Right lobe of liver (tissue), 6 donors: ENCODE results near the gene TRIM41. TPM values are rescaled to one million over a fixed set of nuclear protein-coding genes. Genes with fewer than 3 reads are reported as not detected.

Source experiments
- ATAC-seq, 4 donors: fragments of 200-7000 bp; cut with Tn5 transposase; one replicate each; pipeline ENCODE4 v1.9.1; 2020; ENCODE audit warnings: mild to moderate bottlenecking in 4 of 4, moderate library complexity in 4 of 4
- DNase-seq, 3 donors: peaks; one replicate each; pipeline ENCODE4 v3.0.0-alpha.2; 2020
- H3K27ac ChIP-seq, 3 donors: fragments of 200-600 bp; one replicate each; pipeline ENCODE4 v1.8.0; 2022
- H3K27me3 ChIP-seq, 2 donors: fragments of 200-600 bp; one replicate each; pipeline ENCODE4 v1.8.0; 2022
- H3K36me3 ChIP-seq, 4 donors: fragments of 200-600 bp; sonication (generic) in 1 of 4; one replicate each; pipeline versions ENCODE4 v1.5.1 to v1.8.0; 2017 to 2022; ENCODE audit warnings: control low read depth in 1 of 4
- H3K4me1 ChIP-seq, 4 donors: fragments of 200-600 bp; sonication (generic) in 1 of 4; one replicate each; pipeline versions ENCODE4 v1.5.1 to v1.8.0; 2017 to 2022; ENCODE audit warnings: control low read depth in 1 of 4
- H3K4me3 ChIP-seq, 3 donors: fragments of 200-600 bp; one replicate each; pipeline ENCODE4 v1.8.0; 2022
- H3K9me3 ChIP-seq, 4 donors: fragments of 200-600 bp; sonication (generic) in 1 of 4; one replicate each; pipeline versions ENCODE4 v1.5.1 to v1.8.0; 2017 to 2022; ENCODE audit warnings: control low read depth in 1 of 4
- POLR2A ChIP-seq: fragments of 450-650 bp; IDR thresholded peaks from one replicate; pipeline ENCODE4 v1.6.1; 2017; ENCODE audit warnings: antibody characterized with exemption, mild to moderate bottlenecking
- WGBS: methylation state at CpG from one replicate; pipeline ENCODE4 v1.1.6; 2018; ENCODE audit warnings: low coverage, low lambda C conversion rate; ENCODE audit not compliant: insufficient coverage; ENCODE audit errors: missing lambda C conversion rate; 5-methylcytosine and 5-hydroxymethylcytosine counted together
- intact Hi-C, 2 donors: fragments of 100-400 bp; cut with DNase I; formaldehyde crosslinking; loops; one replicate each; pipeline versions ENCODE4 v1.11.2 to v1.14.1; 2022
- total RNA-seq, 6 experiments: library from RNA; depleted of rRNA in 2 of 6; stranded (reverse); fragments of >200 nt in 2 of 6; fragmentation: NEBNext Ultra II Directional in 3 of 6; extraction: Animal tissue kit (Norgen Biotek cat#: 25700) in 3 of 6; gene quantifications; one replicate each; pipeline versions ENCODE4 v1.1.0 to v1.2.4, GENCODE V29; 2016 to 2023
- TF ChIP-seq, protein P1 (sequence below), 4 donors: fragments of 200-600 bp in 3 of 4; fragments of 450-650 bp in 1 of 4; IDR thresholded peaks; one replicate each; pipeline versions ENCODE4 v1.5.1 to v1.8.0; 2016 to 2022; ENCODE audit warnings: antibody characterized with exemption in 4 of 4, mild to moderate bottlenecking in 2 of 4
- donor health status: DM: no; HTN: yes; CAD: no.
- donor health status: DM: no; HTN: no; CAD: no.
- donor health status: DM: no; HTN: no; CAD: no.
- donor health status: DM: no; HTN: yes; CAD: no.
- donor health status: DM: no; HTN: yes; CAD: no.

The TRIM41 gene
- total RNA-seq, 6 experiments from 2014 or later: 7.3 to 20.6 (median 15.9) TPM

DNA sequence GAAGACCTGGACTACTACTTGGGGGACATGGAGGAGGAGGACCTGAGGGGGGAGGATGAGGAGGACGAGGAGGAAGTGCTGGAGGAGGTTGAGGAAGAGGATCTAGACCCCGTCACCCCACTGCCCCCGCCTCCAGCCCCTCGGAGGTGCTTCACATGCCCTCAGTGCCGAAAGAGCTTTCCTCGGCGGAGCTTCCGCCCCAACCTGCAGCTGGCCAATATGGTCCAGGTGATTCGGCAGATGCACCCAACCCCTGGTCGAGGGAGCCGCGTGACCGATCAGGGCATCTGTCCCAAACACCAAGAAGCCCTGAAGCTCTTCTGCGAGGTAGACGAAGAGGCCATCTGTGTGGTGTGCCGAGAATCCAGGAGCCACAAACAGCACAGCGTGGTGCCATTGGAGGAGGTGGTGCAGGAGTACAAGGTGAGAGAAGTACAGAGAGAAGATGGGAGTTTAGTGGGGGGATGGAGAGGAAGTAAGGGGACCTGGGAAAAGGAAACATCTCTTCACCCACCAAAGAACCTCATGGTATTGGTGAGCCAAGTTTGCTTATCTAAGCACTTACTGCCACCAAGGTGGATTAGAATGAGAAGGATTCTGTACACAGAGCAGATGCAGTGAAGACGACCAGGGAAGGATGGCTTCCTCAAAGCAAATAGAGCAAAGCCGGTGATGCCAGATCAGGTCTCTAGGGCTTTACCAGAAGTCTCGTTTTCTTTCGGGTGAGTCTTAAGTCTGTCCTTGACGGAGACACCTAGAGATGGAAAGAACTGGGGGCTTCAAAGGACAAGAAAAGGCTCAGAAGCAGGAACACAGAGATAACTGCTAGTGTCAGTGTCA is 1.5 kb downstream of the TRIM41 start:
- peaks cover 0 to 7% (median 1%) of the 10 kb centered on the region in 4 donors for H3K36me3 ChIP-seq
- TF ChIP-seq, protein P1, sequence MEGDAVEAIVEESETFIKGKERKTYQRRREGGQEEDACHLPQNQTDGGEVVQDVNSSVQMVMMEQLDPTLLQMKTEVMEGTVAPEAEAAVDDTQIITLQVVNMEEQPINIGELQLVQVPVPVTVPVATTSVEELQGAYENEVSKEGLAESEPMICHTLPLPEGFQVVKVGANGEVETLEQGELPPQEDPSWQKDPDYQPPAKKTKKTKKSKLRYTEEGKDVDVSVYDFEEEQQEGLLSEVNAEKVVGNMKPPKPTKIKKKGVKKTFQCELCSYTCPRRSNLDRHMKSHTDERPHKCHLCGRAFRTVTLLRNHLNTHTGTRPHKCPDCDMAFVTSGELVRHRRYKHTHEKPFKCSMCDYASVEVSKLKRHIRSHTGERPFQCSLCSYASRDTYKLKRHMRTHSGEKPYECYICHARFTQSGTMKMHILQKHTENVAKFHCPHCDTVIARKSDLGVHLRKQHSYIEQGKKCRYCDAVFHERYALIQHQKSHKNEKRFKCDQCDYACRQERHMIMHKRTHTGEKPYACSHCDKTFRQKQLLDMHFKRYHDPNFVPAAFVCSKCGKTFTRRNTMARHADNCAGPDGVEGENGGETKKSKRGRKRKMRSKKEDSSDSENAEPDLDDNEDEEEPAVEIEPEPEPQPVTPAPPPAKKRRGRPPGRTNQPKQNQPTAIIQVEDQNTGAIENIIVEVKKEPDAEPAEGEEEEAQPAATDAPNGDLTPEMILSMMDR (IDR thresholded peaks at IDR 0.05): no peak
- no peak for TF ChIP-seq POLR2A
- no peak for DNase-seq
- WGBS: 63% methylated on average over 10 of the region's 22 CpGs
- peak overlapping the region; percentile 79 to 98 (median 96) for H3K4me3 ChIP-seq
- H3K27ac ChIP-seq: no peak overlapping the region
- peaks cover 0 to 8% (median 0%) of the 10 kb centered on the region in 4 donors for H3K4me1 ChIP-seq
- H3K9me3 ChIP-seq: no peaks in the 10 kb centered on the region
- intact Hi-C loops: no loop called here
- ATAC-seq: no peak
- H3K27me3 ChIP-seq: no peaks in the 10 kb centered on the region

DNA sequence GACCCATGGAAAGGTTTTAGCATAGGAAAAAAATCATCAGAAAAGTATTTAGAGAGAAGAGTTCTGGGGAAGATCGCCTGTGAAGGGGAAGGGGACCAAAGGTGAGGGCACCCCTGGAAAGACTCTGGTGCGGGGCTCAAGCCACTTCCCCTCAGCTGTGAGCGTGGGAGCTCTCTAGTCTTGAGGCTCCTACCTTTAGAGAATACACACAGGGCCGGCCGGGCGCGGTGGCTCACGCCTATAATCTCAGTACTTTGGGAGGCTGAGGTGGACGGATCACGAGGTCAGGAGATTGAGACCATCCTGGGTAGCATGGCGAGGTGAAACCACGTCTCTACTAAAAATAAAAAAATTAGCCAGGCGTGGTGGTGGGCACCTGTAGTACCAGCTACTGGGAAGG is 6.9 kb downstream of the TRIM41 start:
- Histone ChIP-seq H3K4me3 (no peak overlapping the region), H3K9me3 (no peaks in the 10 kb centered on the region), H3K27me3 (no peaks in the 10 kb centered on the region), H3K4me1 (peaks cover 0 to 1% (median 0%) of the 10 kb centered on the region in 4 donors), H3K27ac (no peak overlapping the region), H3K36me3 (peaks cover 0 to 33% (median 1%) of the 10 kb centered on the region in 4 donors)
- ATAC-seq: no peak
- 93% methylated on average over 12 of the region's 13 CpGs for WGBS
- no peak for DNase-seq
- intact Hi-C loops: no loop called here
- TF ChIP-seq, protein P1 (IDR thresholded peaks at IDR 0.05): no peak
- TF ChIP-seq POLR2A: no peak

DNA sequence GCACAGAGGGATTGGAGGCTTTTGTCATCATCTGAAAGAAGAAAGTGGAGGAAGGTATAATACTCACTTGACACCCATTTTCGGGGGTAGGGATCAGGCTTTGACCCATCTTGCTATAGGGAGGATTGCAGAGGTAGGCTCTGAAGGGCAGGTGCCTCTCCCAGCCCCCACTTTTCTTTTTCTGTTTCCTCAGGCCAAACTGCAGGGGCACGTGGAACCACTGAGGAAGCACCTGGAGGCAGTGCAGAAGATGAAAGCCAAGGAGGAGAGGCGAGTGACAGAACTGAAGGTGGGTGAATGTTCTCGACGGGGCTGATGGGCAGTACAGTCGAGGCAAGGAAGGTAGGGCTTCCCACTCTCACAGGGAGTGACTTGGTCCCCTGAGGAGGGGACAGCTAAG is 7.5 kb downstream of the TRIM41 start:
- no peaks in the 10 kb centered on the region for H3K9me3 ChIP-seq
- ATAC-seq: no peak
- no peak for DNase-seq
- H3K4me1 ChIP-seq: no peaks in the 10 kb centered on the region
- peaks cover 0 to 39% (median 3%) of the 10 kb centered on the region in 4 donors for H3K36me3 ChIP-seq
- no peak overlapping the region for H3K4me3 ChIP-seq
- no peak for TF ChIP-seq POLR2A
- intact Hi-C loops: no loop called here
- H3K27me3 ChIP-seq: no peaks in the 10 kb centered on the region
- 94% methylated on average over 5 of the region's 6 CpGs for WGBS
- no peak overlapping the region for H3K27ac ChIP-seq

DNA sequence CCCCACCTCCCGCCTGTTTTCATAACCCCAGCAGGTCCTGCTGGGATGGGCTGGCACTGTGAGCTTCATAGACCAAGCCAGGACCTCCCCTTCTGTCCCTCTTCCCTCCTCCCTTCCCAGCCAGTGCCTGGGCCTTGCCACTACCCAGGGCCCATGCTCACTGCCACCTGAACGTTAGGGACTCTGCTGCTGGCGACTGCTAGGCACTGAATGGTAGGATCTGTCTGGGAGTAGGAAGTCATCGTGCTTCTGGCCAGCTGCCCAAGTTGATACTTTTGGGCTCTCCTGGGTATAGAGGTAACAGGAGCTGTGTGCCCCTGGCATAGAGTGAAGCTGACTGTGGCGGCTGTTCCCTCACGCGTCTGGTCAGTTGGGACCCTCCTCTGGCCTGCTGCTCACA is 8.4 kb downstream of the TRIM41 start:
- intact Hi-C loops: no loop called here
- no peaks in the 10 kb centered on the region for H3K4me1 ChIP-seq
- DNase-seq (no peak), ATAC-seq (no peak)
- TF ChIP-seq, protein P1 (IDR thresholded peaks at IDR 0.05): no peak
- TF ChIP-seq POLR2A: no peak
- no peaks in the 10 kb centered on the region for H3K9me3 ChIP-seq
- H3K27me3 ChIP-seq: no peaks in the 10 kb centered on the region
- WGBS: 86% methylated on average over 4 of the region's 7 CpGs
- H3K36me3 ChIP-seq: peaks cover 6 to 48% (median 10%) of the 10 kb centered on the region in 4 donors
- no peak overlapping the region for H3K27ac ChIP-seq
- no peak overlapping the region for H3K4me3 ChIP-seq

DNA sequence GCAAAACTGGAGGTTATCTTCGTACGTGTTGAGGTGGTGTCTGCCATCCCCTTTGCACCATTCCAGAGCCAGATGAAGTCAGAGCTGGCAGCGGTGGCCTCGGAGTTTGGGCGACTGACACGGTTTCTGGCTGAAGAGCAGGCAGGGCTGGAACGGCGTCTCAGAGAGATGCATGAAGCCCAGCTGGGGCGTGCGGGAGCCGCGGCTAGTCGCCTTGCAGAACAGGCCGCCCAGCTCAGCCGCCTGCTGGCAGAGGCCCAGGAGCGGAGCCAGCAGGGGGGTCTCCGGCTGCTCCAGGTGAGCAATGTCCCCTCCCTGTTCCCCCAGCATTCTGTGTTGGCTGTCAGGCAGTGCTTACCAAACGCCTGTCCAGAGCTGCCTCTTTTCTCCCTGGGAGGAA is 9.5 kb downstream of the TRIM41 start:
- ATAC-seq: no peak
- intact Hi-C loops: no loop called here
- no peak for DNase-seq
- Histone ChIP-seq H3K9me3 (no peaks in the 10 kb centered on the region), H3K4me3 (no peak overlapping the region), H3K4me1 (no peaks in the 10 kb centered on the region), H3K27ac (no peak overlapping the region), H3K27me3 (no peaks in the 10 kb centered on the region), H3K36me3 (peaks cover 15 to 52% (median 21%) of the 10 kb centered on the region in 4 donors)
- WGBS: 82% methylated on average over 6 of the region's 18 CpGs
- TF ChIP-seq POLR2A: no peak
- TF ChIP-seq, protein P1 (IDR thresholded peaks at IDR 0.05): no peak
